ENCODE data around the gene HHAT. TPM values are rescaled to one million over a fixed set of nuclear protein-coding genes. Genes with fewer than 3 reads are reported as not detected.
"Not testable (repeated sequence)": the region's sequence is repeated elsewhere in the genome, so short reads cannot be mapped to it uniquely, and the experiment has no call there.

HHAT gene
- total RNA-seq, 4 donors from 2014 or later = 0.31 to 0.33 (median 0.33) TPM; not detected in 1

GRCh38 chr1:210415846-210416448 is 87.2 kb downstream of the HHAT start:
- H3K4me1 ChIP-seq = no peaks in the 10 kb centered on the region
- ATAC-seq (no peak), DNase-seq (no peak)
- intact Hi-C loops (cut with DNase I; ENCODE audit: low total_unique reads) (no loop called here), in situ Hi-C loops (cut with MboI; ENCODE audit: low sequenced_read_pairs in 4 of 4) (loop anchor here (25.0 kb wide), 2 partner anchors 721 to 1246 kb away; partner anchors contain the start of gene KCNH1 (in 3 of the 4))
- no peaks in the 10 kb centered on the region for H3K36me3 ChIP-seq
- no peaks in the 10 kb centered on the region for H3K9me3 ChIP-seq
- no peaks in the 10 kb centered on the region for H3K27me3 ChIP-seq
- TF ChIP-seq, protein P1, sequence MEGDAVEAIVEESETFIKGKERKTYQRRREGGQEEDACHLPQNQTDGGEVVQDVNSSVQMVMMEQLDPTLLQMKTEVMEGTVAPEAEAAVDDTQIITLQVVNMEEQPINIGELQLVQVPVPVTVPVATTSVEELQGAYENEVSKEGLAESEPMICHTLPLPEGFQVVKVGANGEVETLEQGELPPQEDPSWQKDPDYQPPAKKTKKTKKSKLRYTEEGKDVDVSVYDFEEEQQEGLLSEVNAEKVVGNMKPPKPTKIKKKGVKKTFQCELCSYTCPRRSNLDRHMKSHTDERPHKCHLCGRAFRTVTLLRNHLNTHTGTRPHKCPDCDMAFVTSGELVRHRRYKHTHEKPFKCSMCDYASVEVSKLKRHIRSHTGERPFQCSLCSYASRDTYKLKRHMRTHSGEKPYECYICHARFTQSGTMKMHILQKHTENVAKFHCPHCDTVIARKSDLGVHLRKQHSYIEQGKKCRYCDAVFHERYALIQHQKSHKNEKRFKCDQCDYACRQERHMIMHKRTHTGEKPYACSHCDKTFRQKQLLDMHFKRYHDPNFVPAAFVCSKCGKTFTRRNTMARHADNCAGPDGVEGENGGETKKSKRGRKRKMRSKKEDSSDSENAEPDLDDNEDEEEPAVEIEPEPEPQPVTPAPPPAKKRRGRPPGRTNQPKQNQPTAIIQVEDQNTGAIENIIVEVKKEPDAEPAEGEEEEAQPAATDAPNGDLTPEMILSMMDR (IDR thresholded peaks at IDR 0.05 in 4 of 5, conservative IDR thresholded peaks at IDR 0.05 in 1 of 5) = no peak
- no peak for TF ChIP-seq POLR2A (IDR thresholded peaks at IDR 0.05)
- H3K27ac ChIP-seq = no peak overlapping the region
- H3K4me3 ChIP-seq = no peak overlapping the region

GRCh38 chr1:210416681-210417080 is 88.0 kb downstream of the HHAT start:
- no peaks in the 10 kb centered on the region for H3K27me3 ChIP-seq
- H3K4me1 ChIP-seq = no peaks in the 10 kb centered on the region
- in situ Hi-C loops (cut with MboI; ENCODE audit: low sequenced_read_pairs in 4 of 4) (loop anchor here (25.0 kb wide), 2 partner anchors 721 to 1246 kb away; partner anchors contain the start of gene KCNH1 (in 3 of the 4)), intact Hi-C loops (cut with DNase I; ENCODE audit: low total_unique reads) (no loop called here)
- H3K9me3 ChIP-seq = no peaks in the 10 kb centered on the region
- H3K36me3 ChIP-seq = no peaks in the 10 kb centered on the region
- TF ChIP-seq POLR2A (IDR thresholded peaks at IDR 0.05) = no peak
- TF ChIP-seq, protein P1 (IDR thresholded peaks at IDR 0.05 in 4 of 5, conservative IDR thresholded peaks at IDR 0.05 in 1 of 5) = no peak
- DNase-seq (no peak), ATAC-seq (no peak)
- H3K4me3 ChIP-seq = no peak overlapping the region
- no peak overlapping the region for H3K27ac ChIP-seq

- DNase-seq (no peak), ATAC-seq (no peak)
- no peaks in the 10 kb centered on the region for H3K27me3 ChIP-seq
- in situ Hi-C loops (cut with MboI; ENCODE audit: low sequenced_read_pairs in 4 of 4) = loop anchor here (25.0 kb wide), 2 partner anchors 719 to 1244 kb away; partner anchors contain the start of gene KCNH1 (in 3 of the 4)
- no peak overlapping the region for H3K4me3 ChIP-seq
- no peak overlapping the region for H3K27ac ChIP-seq
- intact Hi-C loops (cut with DNase I; ENCODE audit: low total_unique reads) = no loop called here
- TF ChIP-seq POLR2A (IDR thresholded peaks at IDR 0.05) = no peak
- TF ChIP-seq, protein P1 (IDR thresholded peaks at IDR 0.05 in 4 of 5, conservative IDR thresholded peaks at IDR 0.05 in 1 of 5) = no peak
- H3K4me1 ChIP-seq = no peaks in the 10 kb centered on the region
- no peaks in the 10 kb centered on the region for H3K9me3 ChIP-seq
- H3K36me3 ChIP-seq = no peaks in the 10 kb centered on the region
Measured at GRCh38 chr1:210417881-210418280, 89.2 kb downstream of the HHAT start.

GRCh38 chr1:210418863-210419650 is 90.4 kb downstream of the HHAT start:
- Histone ChIP-seq H3K27ac (no peak overlapping the region), H3K4me3 (no peak overlapping the region), H3K36me3 (no peaks in the 10 kb centered on the region), H3K4me1 (no peaks in the 10 kb centered on the region), H3K27me3 (no peaks in the 10 kb centered on the region), H3K9me3 (peaks cover 0 to 4% (median 0%) of the 10 kb centered on the region in 3 donors)
- TF ChIP-seq POLR2A (IDR thresholded peaks at IDR 0.05) = no peak
- TF ChIP-seq, protein P1 (IDR thresholded peaks at IDR 0.05 in 4 of 5, conservative IDR thresholded peaks at IDR 0.05 in 1 of 5) = no peak
- intact Hi-C loops (cut with DNase I; ENCODE audit: low total_unique reads) = no loop called here
- DNase-seq (no peak), ATAC-seq (no peak)
- in situ Hi-C loops (cut with MboI; ENCODE audit: low sequenced_read_pairs in 4 of 4) = loop anchor here (25.0 kb wide), 2 partner anchors 718 to 1243 kb away; partner anchors contain the start of gene KCNH1 (in 3 of the 4)

DNA sequence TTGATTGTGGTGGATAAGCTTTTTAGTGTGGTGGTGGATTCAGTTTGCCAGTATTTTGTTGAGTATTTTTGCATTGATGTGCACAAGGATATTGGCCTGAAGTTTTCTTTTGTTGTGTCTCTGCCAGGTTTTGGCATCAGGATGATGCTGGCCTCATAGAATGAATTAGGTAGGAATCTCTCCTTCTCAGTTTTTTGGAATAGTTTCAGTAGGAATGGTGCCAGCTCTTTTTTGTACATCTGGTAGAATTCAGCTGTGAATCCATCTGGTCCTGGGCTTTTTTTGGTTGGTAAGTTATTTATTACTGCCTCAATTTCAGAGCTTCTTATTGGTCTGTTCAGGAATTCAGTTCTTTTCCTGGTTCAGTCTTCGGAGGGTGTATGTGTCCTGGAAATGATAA is 98.0 kb downstream of the HHAT start:
- H3K4me3 ChIP-seq; in situ Hi-C loops (cut with MboI; ENCODE audit: low sequenced_read_pairs in 4 of 4); intact Hi-C loops (cut with DNase I; ENCODE audit: low total_unique reads); DNase-seq; H3K9me3 ChIP-seq; ATAC-seq; H3K36me3 ChIP-seq; H3K4me1 ChIP-seq; H3K27ac ChIP-seq; H3K27me3 ChIP-seq: not testable (repeated sequence)

All from gastrocnemius medialis (tissue), 4 donors.